ENCODE data around the gene FHDC1. TPM values are rescaled to one million over a fixed set of nuclear protein-coding genes. Genes with fewer than 3 reads are reported as not detected.

The FHDC1 gene
- total and polyA plus RNA-seq, 11 donors: 0.04 to 0.97 (median 0.21) TPM

DNA sequence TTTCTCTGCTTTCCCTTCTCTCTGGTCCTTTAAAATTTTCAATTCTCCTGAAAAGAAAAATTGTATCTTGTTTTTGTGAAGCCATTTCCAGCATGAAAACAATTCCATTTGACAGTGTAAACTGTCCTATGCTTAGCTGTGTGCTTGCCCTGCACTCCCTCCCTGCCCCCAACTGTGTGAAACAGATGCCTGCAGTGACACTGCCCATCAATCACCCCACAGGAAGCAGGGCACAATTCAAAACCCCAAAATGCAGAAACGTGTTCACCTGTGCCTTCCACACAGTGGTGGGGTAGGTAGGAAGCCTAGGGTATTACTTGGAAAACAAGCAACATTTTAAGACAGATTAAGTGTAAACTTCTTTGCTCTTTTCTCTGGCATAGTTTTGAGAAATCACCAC is 6.2 kb upstream of the FHDC1 start:
- H3K4me1 ChIP-seq: no peaks in the 10 kb centered on the region
- 44 to 67% (median 56%) methylated on average over 1 of the region's 1 CpG for WGBS, 4 donors
- DNase-seq (no peak), ATAC-seq (no peak)
- H3K4me3 ChIP-seq: no peak overlapping the region
- H3K9me3 ChIP-seq: no peaks in the 10 kb centered on the region
- intact Hi-C loops (cut with DNase I): loop anchor here in 2 of 10 donors (10.0 kb wide), 1 partner anchor 155 kb away; no protein-coding TSS in a partner anchor
- H3K27me3 ChIP-seq: peaks cover 0 to 11% (median 0%) of the 10 kb centered on the region in 9 donors
- TF ChIP-seq, protein P1, sequence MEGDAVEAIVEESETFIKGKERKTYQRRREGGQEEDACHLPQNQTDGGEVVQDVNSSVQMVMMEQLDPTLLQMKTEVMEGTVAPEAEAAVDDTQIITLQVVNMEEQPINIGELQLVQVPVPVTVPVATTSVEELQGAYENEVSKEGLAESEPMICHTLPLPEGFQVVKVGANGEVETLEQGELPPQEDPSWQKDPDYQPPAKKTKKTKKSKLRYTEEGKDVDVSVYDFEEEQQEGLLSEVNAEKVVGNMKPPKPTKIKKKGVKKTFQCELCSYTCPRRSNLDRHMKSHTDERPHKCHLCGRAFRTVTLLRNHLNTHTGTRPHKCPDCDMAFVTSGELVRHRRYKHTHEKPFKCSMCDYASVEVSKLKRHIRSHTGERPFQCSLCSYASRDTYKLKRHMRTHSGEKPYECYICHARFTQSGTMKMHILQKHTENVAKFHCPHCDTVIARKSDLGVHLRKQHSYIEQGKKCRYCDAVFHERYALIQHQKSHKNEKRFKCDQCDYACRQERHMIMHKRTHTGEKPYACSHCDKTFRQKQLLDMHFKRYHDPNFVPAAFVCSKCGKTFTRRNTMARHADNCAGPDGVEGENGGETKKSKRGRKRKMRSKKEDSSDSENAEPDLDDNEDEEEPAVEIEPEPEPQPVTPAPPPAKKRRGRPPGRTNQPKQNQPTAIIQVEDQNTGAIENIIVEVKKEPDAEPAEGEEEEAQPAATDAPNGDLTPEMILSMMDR (IDR thresholded peaks at IDR 0.05): no peak
- TF ChIP-seq POLR2A (IDR thresholded peaks at IDR 0.05): no peak
- H3K27ac ChIP-seq: no peak overlapping the region
- no peaks in the 10 kb centered on the region for H3K36me3 ChIP-seq

DNA sequence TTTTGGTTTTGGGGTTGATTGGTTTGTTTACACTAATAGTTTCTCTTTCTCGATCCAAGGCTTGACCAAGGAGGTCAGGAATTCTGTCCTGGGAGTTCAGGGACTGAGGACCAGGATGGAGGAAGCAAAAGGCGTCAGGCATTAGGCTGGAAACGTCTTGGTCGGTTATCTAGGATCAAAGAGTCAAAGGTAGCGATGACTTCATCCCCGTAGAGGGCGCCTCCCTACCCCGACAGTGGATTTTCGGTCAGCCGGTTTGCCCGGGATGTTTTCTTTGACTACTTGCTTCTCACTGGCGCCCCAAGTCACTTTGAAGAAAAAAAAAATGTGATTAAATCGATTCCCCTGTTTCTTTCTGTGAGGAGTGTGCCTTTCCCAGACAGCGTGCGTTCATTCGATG is 980 bp upstream of the FHDC1 start:
- peaks cover 10 to 62% (median 40%) of the 10 kb centered on the region in 9 donors for H3K27me3 ChIP-seq
- whole genome bisulfite sequencing, 4 donors: 32 to 60% (median 43%) methylated on average over 16 of the region's 16 CpGs
- no peaks in the 10 kb centered on the region for H3K9me3 ChIP-seq
- no peak for TF ChIP-seq POLR2A (IDR thresholded peaks at IDR 0.05)
- TF ChIP-seq, protein P1 (IDR thresholded peaks at IDR 0.05): no peak
- peak overlapping the region in 1 of 12 donors; percentile 68 for H3K4me3 ChIP-seq
- H3K4me1 ChIP-seq: peaks cover 0 to 32% (median 12%) of the 10 kb centered on the region in 12 donors
- DNase-seq: no peak
- H3K27ac ChIP-seq: no peak overlapping the region
- no peaks in the 10 kb centered on the region for H3K36me3 ChIP-seq
- intact Hi-C loops (cut with DNase I): loop anchor here in 2 of 10 donors (10.0 kb wide), 1 partner anchor 150 kb away; no protein-coding TSS in a partner anchor
- ATAC-seq: no peak

DNA sequence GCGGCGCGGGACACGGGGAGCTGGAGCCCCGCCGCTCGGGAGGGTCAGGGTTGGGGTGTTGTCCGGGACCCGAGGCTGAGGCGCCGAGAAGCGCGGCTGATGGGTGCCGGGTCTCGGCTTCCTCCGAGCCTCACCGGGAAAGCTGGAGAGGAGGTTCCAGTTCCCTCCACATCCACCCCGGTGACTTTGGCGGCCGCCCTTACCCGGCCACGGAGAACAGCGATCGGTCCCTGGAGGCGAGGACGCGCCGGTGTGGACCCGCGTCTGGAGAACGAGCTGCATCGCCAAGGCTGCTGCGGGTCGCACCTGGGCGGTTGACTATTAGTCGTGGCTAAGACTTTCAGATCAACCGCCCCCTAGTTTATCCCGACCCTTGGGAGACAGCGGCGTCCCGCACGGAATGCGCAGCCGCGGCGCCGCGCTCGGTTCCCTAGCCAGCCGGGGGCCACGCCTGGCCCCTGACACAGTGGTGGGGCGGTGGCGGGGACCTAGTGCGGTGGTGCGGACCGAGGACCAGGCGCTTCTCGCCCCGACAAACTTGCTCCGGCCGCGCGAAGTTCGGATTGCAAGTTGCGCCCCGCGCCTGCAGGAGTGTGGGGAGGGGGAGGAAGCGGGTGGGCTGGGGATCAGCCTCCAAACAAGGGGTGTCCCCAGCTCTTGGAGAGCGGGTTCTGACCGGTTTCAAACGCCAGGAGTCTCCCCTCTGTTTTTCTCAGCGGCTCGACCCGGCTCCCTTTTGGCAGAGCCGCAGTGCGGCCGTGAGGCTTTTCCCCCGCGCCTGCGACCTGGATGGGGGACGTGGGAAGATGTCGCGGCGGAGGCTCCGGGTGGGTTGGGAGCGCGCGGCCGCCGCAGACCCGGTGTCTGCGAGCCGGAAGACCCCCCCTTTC is 568 bp downstream of the FHDC1 start:
- peaks cover 10 to 68% (median 40%) of the 10 kb centered on the region in 9 donors for H3K27me3 ChIP-seq
- H3K4me1 ChIP-seq: peaks cover 0 to 32% (median 12%) of the 10 kb centered on the region in 12 donors
- TF ChIP-seq, protein P1 (IDR thresholded peaks at IDR 0.05): no peak
- TF ChIP-seq POLR2A (IDR thresholded peaks at IDR 0.05): no peak
- WGBS, 4 donors: 0 to 1% (median 1%) methylated on average over 41 to 93 of the region's 93 CpGs
- no peaks in the 10 kb centered on the region for H3K9me3 ChIP-seq
- ATAC-seq (peak in 3 of 4 donors; percentile 14 to 29 (median 20)), DNase-seq (peak; percentile 12 to 62 (median 33))
- H3K36me3 ChIP-seq: no peaks in the 10 kb centered on the region
- peak overlapping the region; percentile 50 to 71 (median 59) for H3K4me3 ChIP-seq
- H3K27ac ChIP-seq: peak overlapping the region in 1 of 12 donors; percentile 2
- intact Hi-C loops (cut with DNase I): loop anchor here in 2 of 10 donors (10.0 kb wide), 1 partner anchor 148 kb away; no protein-coding TSS in a partner anchor
